Measurements from ENCODE around the gene CPSF4.

DNA sequence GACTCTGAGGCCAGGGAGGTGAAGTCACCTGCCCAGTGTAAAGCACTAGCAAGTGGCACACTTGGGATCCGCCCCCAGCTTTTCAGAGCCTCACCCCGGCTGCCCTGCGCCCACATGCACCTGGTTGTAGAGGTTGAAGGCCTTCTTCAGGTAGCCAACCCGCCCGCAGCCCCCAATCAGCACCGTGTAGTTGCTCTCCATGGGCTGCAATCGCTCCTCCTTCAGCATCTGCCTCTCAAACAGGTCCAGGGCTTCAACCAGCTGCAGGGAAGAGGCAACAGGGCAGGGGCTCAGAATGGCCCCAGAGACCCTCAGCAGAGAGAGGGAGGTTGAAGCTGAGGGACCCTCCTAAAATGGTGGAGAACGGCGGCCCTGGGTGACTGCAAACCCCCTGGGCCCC is 5.6 kb upstream of the CPSF4 start:
- TF ChIP-seq POLR2AphosphoS5 (IDR thresholded peaks at IDR 0.05; ENCODE audit: low read depth, low read length): no peak
- TF ChIP-seq SIN3A (IDR thresholded peaks at IDR 0.05; ENCODE audit: borderline replicate concordance, insufficient read depth, low read length): no peak
- TF ChIP-seq, protein P1, sequence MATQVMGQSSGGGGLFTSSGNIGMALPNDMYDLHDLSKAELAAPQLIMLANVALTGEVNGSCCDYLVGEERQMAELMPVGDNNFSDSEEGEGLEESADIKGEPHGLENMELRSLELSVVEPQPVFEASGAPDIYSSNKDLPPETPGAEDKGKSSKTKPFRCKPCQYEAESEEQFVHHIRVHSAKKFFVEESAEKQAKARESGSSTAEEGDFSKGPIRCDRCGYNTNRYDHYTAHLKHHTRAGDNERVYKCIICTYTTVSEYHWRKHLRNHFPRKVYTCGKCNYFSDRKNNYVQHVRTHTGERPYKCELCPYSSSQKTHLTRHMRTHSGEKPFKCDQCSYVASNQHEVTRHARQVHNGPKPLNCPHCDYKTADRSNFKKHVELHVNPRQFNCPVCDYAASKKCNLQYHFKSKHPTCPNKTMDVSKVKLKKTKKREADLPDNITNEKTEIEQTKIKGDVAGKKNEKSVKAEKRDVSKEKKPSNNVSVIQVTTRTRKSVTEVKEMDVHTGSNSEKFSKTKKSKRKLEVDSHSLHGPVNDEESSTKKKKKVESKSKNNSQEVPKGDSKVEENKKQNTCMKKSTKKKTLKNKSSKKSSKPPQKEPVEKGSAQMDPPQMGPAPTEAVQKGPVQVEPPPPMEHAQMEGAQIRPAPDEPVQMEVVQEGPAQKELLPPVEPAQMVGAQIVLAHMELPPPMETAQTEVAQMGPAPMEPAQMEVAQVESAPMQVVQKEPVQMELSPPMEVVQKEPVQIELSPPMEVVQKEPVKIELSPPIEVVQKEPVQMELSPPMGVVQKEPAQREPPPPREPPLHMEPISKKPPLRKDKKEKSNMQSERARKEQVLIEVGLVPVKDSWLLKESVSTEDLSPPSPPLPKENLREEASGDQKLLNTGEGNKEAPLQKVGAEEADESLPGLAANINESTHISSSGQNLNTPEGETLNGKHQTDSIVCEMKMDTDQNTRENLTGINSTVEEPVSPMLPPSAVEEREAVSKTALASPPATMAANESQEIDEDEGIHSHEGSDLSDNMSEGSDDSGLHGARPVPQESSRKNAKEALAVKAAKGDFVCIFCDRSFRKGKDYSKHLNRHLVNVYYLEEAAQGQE (IDR thresholded peaks at IDR 0.05; ENCODE audit: insufficient read depth in 1 of 2, low read depth in 2 of 2, low read length in 2 of 2): no peak
- TF ChIP-seq TAF1 (IDR thresholded peaks at IDR 0.05; ENCODE audit: borderline replicate concordance, insufficient read depth, low read length): no peak
